Neural cell (in vitro differentiated cells): ENCODE results near the gene C5orf24. TPM values are rescaled to one million over a fixed set of nuclear protein-coding genes. Genes with fewer than 3 reads are reported as not detected.

Experiments
- H2AFZ ChIP-seq: fragments of 200-600, 300-800 bp; sonication (generic), shearing (Covaris generic); 2 replicates; pipeline ENCODE4 v1.6.0; 2014; ENCODE audit warnings: low read depth, mild to moderate bottlenecking, antibody characterized with exemption, low read length, moderate library complexity
- H3F3A ChIP-seq: fragments of 200-600 bp; shearing (Covaris generic); 2 replicates; pipeline ENCODE4 v1.6.1; 2016; ENCODE audit warnings: mild to moderate bottlenecking, moderate library complexity, mixed read lengths, antibody characterized with exemption, low read length; ENCODE audit not compliant: insufficient read depth, poor library complexity, severe bottlenecking
- H3K27ac ChIP-seq: fragments of 200-600, 300-800 bp; sonication (generic), shearing (Covaris generic); 2 replicates; pipeline ENCODE4 v1.5.1; 2014; ENCODE audit warnings: mild to moderate bottlenecking, low read length, moderate library complexity
- H3K27me3 ChIP-seq: fragments of 300-800, 200-600 bp; sonication (generic), shearing (Covaris generic); 2 replicates; pipeline ENCODE4 v1.6.0; 2014; ENCODE audit warnings: mild to moderate bottlenecking, low read depth, low read length, moderate library complexity; ENCODE audit not compliant: insufficient read depth
- H3K36me3 ChIP-seq: fragments of 300-800, 200-600 bp; sonication (generic), shearing (Covaris generic); 2 replicates; pipeline ENCODE4 v1.5.1; 2014; ENCODE audit warnings: mild to moderate bottlenecking, antibody characterized with exemption, low read length, moderate library complexity; ENCODE audit not compliant: insufficient read depth
- H3K4me2 ChIP-seq: fragments of 300-800, 200-600 bp; sonication (generic), shearing (Covaris generic); 2 replicates; pipeline ENCODE4 v1.6.0; 2014; ENCODE audit warnings: mild to moderate bottlenecking, low read length
- H3K4me3 ChIP-seq: fragments of 300-800, 200-600 bp; sonication (generic), shearing (Covaris generic); 2 replicates; pipeline ENCODE4 v1.5.1; 2014; ENCODE audit warnings: mild to moderate bottlenecking, low read length, moderate library complexity
- H3K79me2 ChIP-seq: fragments of 200-600 bp; shearing (Covaris generic); replicated peaks from 2 replicates; pipeline ENCODE4 v1.6.0; 2014; ENCODE audit warnings: mild to moderate bottlenecking, low read length, moderate library complexity; ENCODE audit not compliant: insufficient read depth
- H3K9ac ChIP-seq: fragments of 300-800, 200-600 bp; sonication (generic), shearing (Covaris generic); 2 replicates; pipeline ENCODE4 v1.6.1; 2016; ENCODE audit warnings: mild to moderate bottlenecking, low read length, mixed read lengths
- H3K9me2 ChIP-seq: fragments of 200-600 bp; shearing (Covaris generic); 2 replicates; pipeline ENCODE4 v1.6.1; 2016; ENCODE audit warnings: mild to moderate bottlenecking, low read length, mixed read lengths; ENCODE audit not compliant: insufficient read depth
- H3K9me3 ChIP-seq: fragments of 200-600, 300-800 bp; sonication (generic), shearing (Covaris generic); 2 replicates; pipeline ENCODE4 v1.6.1; 2016; ENCODE audit warnings: mild to moderate bottlenecking, mixed run types, low read length, moderate library complexity, mixed read lengths
- H4K20me1 ChIP-seq: fragments of 200-600 bp; shearing (Covaris generic); 2 replicates; pipeline ENCODE4 v1.6.1; 2016; ENCODE audit warnings: mild to moderate bottlenecking, mixed run types; ENCODE audit not compliant: insufficient read depth
- CTCF ChIP-seq: fragments of 450-650 bp; IDR thresholded peaks from 2 replicates; pipeline ENCODE4 v1.5.1; 2014; ENCODE audit warnings: antibody characterized with exemption, mild to moderate bottlenecking, moderate library complexity; ENCODE audit not compliant: poor library complexity, severe bottlenecking
- EP300 ChIP-seq: fragments of 450-650 bp; conservative IDR thresholded peaks from 2 replicates; pipeline ENCODE4 v1.6.1; 2014; ENCODE audit warnings: antibody characterized with exemption, mild to moderate bottlenecking, moderate library complexity; ENCODE audit not compliant: poor library complexity, severe bottlenecking
- EZH2 ChIP-seq: fragments of 200-600, 300-800 bp; shearing (Covaris generic), sonication (generic); IDR thresholded peaks from 2 replicates; pipeline ENCODE4 v1.6.1; 2014; ENCODE audit warnings: antibody characterized with exemption, low read length, borderline replicate concordance, mild to moderate bottlenecking; ENCODE audit not compliant: insufficient read depth, poor library complexity, severe bottlenecking
- MXI1 ChIP-seq: fragments of 450-650 bp; conservative IDR thresholded peaks from 2 replicates; pipeline ENCODE4 v1.6.1; 2014; ENCODE audit warnings: antibody characterized with exemption, mild to moderate bottlenecking; ENCODE audit not compliant: poor library complexity, severe bottlenecking
- POLR2AphosphoS5 ChIP-seq: IDR thresholded peaks from 2 replicates; pipeline ENCODE4 v1.6.1; 2012
- RAD21 ChIP-seq: fragments of 450-650 bp; conservative IDR thresholded peaks from 2 replicates; pipeline ENCODE4 v1.6.1; 2014; ENCODE audit warnings: antibody characterized with exemption, mild to moderate bottlenecking, moderate library complexity
- REST ChIP-seq: IDR thresholded peaks from 2 replicates; pipeline ENCODE4 v1.6.1; 2012; ENCODE audit warnings: borderline replicate concordance
- SMC3 ChIP-seq: fragments of 450-650 bp; conservative IDR thresholded peaks from 2 replicates; pipeline ENCODE4 v1.6.1; 2014; ENCODE audit warnings: antibody characterized with exemption, mild to moderate bottlenecking, moderate library complexity; ENCODE audit not compliant: poor library complexity
- TAF1 ChIP-seq: IDR thresholded peaks from 2 replicates; pipeline ENCODE4 v1.6.1; 2012; ENCODE audit warnings: low read depth
- polyA plus RNA-seq: library from polyadenylated mRNA; depleted of rRNA; stranded (reverse); fragments of >200 nt; gene quantifications from 2 replicates; pipeline ENCODE4 v1.2.3, GENCODE V29; 2014

Gene C5orf24
- polyA plus RNA-seq, 1 donor from 2014 or later, result 71.7 TPM

DNA sequence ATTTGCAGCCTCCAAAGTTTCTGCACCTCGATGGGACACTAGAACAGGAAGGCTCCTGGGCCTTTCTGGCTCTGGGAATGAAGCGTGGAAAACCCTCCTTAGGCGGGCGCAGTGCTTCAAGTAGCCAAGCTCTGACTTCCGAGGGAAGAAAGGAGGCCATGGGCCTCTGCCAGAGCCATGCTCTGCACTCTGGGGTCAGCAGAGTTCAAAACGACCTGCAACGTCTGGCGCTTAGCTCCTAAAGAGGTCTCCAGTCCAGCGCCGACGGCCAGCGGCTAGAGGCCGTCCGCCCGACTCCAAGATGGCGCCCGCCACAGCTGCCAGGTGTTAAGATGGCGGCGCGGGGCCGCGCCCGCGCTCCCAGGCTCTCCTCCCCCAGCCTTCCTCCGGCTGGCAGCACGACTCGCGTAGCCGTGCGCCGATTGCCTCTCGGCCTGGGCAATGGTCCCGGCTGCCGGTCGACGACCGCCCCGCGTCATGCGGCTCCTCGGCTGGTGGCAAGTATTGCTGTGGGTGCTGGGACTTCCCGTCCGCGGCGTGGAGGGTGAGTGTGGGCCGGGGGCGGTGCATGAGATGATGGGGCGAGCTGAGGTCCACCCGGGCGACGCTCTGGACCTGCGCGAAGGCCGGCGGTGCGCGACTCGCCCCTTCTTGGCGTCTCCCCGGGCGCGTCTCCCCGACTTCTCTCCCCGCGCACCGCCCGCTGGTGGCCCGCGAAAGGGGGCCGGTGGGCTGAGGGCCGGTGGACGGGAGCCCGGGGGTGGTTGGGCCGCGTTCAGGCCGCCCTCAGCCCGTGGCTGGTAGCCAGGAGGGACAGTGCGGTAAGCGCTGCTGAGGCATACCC lies 28.4 kb downstream of the C5orf24 start, which contains the start of gene TXNDC15:
TSS of gene TXNDC15 (plus strand) at position 385 of the 844 bp plus-strand sequence. CDS start at position 442, 57 bp downstream.
- H2AFZ ChIP-seq, result peak within 1 kb of the TSS; percentile 95
- no peaks in the 10 kb centered on the region for H4K20me1 ChIP-seq
- H3K9ac ChIP-seq, result peak within 1 kb of the TSS; percentile 94
- no peaks in the 10 kb centered on the region for H3F3A ChIP-seq
- no peaks in the 10 kb centered on the region for H3K9me3 ChIP-seq
- H3K27ac ChIP-seq, result peak within 1 kb of the TSS; percentile 88
- H3K36me3 ChIP-seq, result no peaks in the 10 kb centered on the region
- H3K4me3 ChIP-seq, result peak within 1 kb of the TSS; percentile 97
- H3K4me2 ChIP-seq, result peak within 1 kb of the TSS; percentile 90
- H3K79me2 ChIP-seq, result peaks cover 28% of the 10 kb centered on the region
- no peaks in the 10 kb centered on the region for H3K9me2 ChIP-seq
- H3K27me3 ChIP-seq, result no peaks in the 10 kb centered on the region
- TF ChIP-seq CTCF (no peak), SMC3 (no peak), POLR2AphosphoS5 (peak; percentile 92), RAD21 (no peak), TAF1 (peak; percentile 98), MXI1 (peak; percentile 78), EP300 (peak; percentile 54), REST (peak; percentile 93), EZH2 (no peak)

- peak overlapping the region; percentile 88 for H3K27ac ChIP-seq
- peak overlapping the region; percentile 90 for H3K4me2 ChIP-seq
- H3K4me3 ChIP-seq, result peak overlapping the region; percentile 97
- H3K9me3 ChIP-seq, result no peaks in the 10 kb centered on the region
- peak overlapping the region; percentile 95 for H2AFZ ChIP-seq
- peaks cover 28% of the 10 kb centered on the region for H3K79me2 ChIP-seq
- no peaks in the 10 kb centered on the region for H3K36me3 ChIP-seq
- no peaks in the 10 kb centered on the region for H4K20me1 ChIP-seq
- H3K9ac ChIP-seq, result peak overlapping the region; percentile 94
- TF ChIP-seq POLR2AphosphoS5 (peak; percentile 11), CTCF (no peak)
- no peaks in the 10 kb centered on the region for H3K27me3 ChIP-seq
- no peaks in the 10 kb centered on the region for H3K9me2 ChIP-seq
- no peaks in the 10 kb centered on the region for H3F3A ChIP-seq
These were observed 29.3 kb downstream of the C5orf24 start for GRCh38 chr5:134874831-134875655.
